Activated gamma-delta T cell treated with anti-CD3 and anti-CD28 coated beads, Interleukin-2, amount 50 U/mL, for 16 hours (primary cell): ENCODE measurements around the gene CAND2.
"Not testable (repeated sequence)": the region's sequence is repeated elsewhere in the genome, so short reads cannot be mapped to it uniquely, and the experiment has no call there.

Experiments
- DNase-seq: peaks from one replicate; pipeline ENCODE4 v3.0.0-alpha.2; 2020; ENCODE audit warnings: low read depth

Gene CAND2

GRCh38 chr3:12831301-12831866 lies 34.9 kb downstream of the CAND2 start:
- DNase-seq, result no peak

- DNase-seq, result no peak
Measured at GRCh38 chr3:12832350-12833221, 36.1 kb downstream of the CAND2 start.

GRCh38 chr3:12833222-12834161 lies 37.0 kb downstream of the CAND2 start:
- DNase-seq, result no peak

- DNase-seq, result no peak
Measured at GRCh38 chr3:12835052-12835665, 38.7 kb downstream of the CAND2 start.

GRCh38 chr3:12837295-12837986 lies 41.0 kb downstream of the CAND2 start:
- no peak for DNase-seq

- no peak for DNase-seq
Measured at GRCh38 chr3:12838179-12838965, 41.9 kb downstream of the CAND2 start.

GRCh38 chr3:12839156-12839946 lies 42.9 kb downstream of the CAND2 start:
- DNase-seq, result no peak

GRCh38 chr3:12840148-12840547 lies 43.7 kb downstream of the CAND2 start:
- DNase-seq, result not testable (repeated sequence)

- DNase-seq, result no peak
Measured at GRCh38 chr3:12840591-12841148, 44.2 kb downstream of the CAND2 start.

- DNase-seq, result peak; percentile 78
Measured at GRCh38 chr3:12841149-12841969, 44.9 kb downstream of the CAND2 start, which contains the start of gene RPL32. Gene RPL32 (minus strand): TSS chr3:12841565. CDS start chr3:12840237, 1,328 bp downstream.

GRCh38 chr3:12841970-12842328 lies 45.5 kb downstream of the CAND2 start:
- DNase-seq, result no peak

GRCh38 chr3:12842469-12842868 lies 46.0 kb downstream of the CAND2 start:
- DNase-seq, result no peak

GRCh38 chr3:12845811-12846210 lies 49.3 kb downstream of the CAND2 start:
- DNase-seq, result no peak

- no peak for DNase-seq
Measured at GRCh38 chr3:12852201-12852600, 55.7 kb downstream of the CAND2 start.

- DNase-seq, result not testable (repeated sequence)
Measured at GRCh38 chr3:12853847-12854246, 57.4 kb downstream of the CAND2 start.

GRCh38 chr3:12854565-12854964 lies 58.1 kb downstream of the CAND2 start:
- DNase-seq, result no peak

- DNase-seq, result no peak
Measured at GRCh38 chr3:12856626-12857025, 60.1 kb downstream of the CAND2 start.

- DNase-seq, result no peak
Measured at GRCh38 chr3:12859840-12860239, 63.4 kb downstream of the CAND2 start.
